HG02852 (cell line): ENCODE data around the gene OXLD1.
"Not testable (repeated sequence)": the region's sequence is repeated elsewhere in the genome, so short reads cannot be mapped to it uniquely, and the experiment has no call there.

ENCODE experiments used
- ATAC-seq: cut with Tn5 transposase; IDR thresholded peaks from one replicate; pipeline ENCODE4 v1.9.1; 2021; ENCODE audit warnings: mild to moderate bottlenecking, moderate library complexity; ENCODE audit not compliant: unreplicated experiment

Gene OXLD1

DNA sequence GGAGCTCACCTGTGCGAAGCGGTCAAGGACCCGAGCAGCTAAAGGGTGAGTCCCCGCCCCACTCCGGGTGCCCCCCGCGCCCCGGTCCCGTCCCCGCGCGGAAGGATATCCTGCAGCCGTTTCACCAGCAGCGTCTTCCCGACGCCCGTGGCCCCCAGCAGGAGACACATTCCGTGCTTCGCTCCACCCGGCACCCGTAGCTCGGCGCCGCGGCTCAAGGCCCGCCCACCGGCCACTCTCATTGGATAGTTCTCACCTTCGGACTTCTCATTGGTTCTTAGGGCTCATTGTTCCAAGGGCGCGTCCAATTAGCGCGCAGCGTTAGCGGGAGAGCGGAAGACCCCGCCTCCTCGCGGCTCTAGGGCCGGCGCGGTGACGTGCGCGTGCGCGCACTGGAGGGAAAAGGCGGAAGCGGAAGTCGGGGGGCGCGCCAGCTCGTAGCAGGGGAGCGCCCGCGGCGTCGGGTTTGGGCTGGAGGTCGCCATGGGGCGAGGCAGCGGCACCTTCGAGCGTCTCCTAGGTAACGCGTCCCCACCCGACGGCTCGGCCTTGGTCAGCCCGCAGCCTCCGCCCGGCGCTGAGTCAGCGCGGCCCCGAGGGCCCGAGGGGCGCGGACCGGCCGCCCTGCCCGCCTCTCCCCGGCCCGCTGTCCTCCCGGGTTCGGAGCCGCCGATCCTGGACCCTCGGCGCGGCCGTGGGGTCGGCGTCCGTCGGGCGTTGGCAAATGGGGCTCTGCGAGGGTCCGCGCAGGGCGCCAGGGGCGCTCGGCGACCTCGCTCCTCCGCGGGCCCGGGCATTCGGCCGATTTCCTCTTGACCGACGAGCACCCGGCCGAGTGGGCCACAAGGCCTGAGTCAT is 17.4 kb upstream of the OXLD1 start, which contains the start of the genes ARL16 and HGS:
ARL16 (minus strand) TSS at position 214 of the 858 bp plus-strand sequence; CDS start at position 170, 44 bp downstream.
HGS (plus strand) TSS at position 428 of the 858 bp plus-strand sequence; CDS start at position 484, 56 bp downstream.
- ATAC-seq = peak; percentile 87

DNA sequence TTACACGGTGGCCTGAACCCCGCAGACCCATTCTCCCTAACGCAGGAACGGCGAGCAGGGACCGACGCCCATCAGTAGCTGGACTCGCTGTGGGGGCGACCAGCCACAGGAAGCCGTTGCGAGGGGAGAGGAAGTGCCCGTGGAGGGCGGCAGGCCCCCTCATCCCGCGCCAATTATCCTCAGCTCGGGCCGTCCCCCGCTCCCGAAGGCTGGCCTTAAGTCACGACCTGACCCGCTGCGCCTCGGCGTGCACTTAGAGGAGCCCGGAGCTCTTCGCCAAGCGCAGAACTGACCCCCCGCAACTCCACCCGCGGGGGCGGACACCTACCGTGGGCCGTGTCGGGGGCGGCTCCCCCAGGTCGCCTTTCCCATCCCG is 16.8 kb upstream of the OXLD1 start:
- peak; percentile 8 for ATAC-seq

DNA sequence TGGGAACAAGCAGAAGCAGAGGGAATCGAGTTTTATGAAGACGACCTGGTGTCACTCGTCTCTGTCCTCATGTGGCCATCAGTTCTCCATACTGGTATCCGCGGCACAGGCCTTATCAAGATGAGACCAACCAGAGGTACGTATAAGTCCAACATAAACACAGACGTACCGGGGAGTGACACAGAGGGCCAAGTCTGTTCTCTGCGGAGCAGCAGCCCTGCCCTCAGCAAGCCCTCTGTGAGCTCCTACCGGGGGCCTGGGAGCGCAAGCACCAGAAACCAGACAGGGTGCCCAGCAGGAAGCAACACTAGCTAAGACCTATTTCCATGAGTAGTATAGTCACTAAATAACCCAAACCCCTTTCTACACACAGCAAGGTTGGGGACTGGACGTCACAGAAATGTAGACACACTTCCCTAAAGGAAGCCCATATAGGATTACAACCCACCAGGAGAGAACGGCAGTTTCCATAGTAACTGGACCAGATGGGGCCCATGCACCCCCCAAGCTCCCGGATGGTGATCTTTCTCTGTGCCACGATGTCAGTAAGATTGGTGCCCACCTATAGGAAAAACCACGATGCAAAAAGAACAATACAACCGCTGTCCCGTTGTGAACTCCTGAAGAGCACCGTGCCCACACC is 16.3 kb upstream of the OXLD1 start:
- no peak for ATAC-seq

- no peak for ATAC-seq
Observed at GRCh38 chr17:81681672-81682071, 15.3 kb upstream of the OXLD1 start.

DNA sequence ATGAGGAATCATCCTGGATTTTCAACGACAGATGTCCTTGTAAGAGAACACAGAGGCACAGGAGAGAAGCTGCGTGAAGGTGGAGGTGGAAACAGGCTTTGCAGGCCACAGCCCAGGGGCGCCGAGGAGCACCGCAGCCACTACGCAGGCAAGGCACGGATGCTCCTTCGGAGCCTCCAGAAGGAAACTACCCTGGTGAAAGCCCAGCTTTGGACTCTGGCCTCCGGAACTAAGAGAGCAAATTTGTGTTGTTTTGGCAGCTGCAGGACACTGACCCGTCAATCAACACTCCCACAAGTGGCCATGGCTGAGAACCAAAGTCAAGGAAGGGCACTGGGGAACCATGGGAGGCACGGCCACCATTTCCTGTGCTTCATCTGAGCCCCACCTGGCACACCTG is 13.7 kb upstream of the OXLD1 start:
- ATAC-seq = no peak

- ATAC-seq = no peak
Observed at GRCh38 chr17:81676906-81677305, 10.5 kb upstream of the OXLD1 start.

- ATAC-seq = not testable (repeated sequence)
Observed at GRCh38 chr17:81675515-81676221, 9.3 kb upstream of the OXLD1 start.

DNA sequence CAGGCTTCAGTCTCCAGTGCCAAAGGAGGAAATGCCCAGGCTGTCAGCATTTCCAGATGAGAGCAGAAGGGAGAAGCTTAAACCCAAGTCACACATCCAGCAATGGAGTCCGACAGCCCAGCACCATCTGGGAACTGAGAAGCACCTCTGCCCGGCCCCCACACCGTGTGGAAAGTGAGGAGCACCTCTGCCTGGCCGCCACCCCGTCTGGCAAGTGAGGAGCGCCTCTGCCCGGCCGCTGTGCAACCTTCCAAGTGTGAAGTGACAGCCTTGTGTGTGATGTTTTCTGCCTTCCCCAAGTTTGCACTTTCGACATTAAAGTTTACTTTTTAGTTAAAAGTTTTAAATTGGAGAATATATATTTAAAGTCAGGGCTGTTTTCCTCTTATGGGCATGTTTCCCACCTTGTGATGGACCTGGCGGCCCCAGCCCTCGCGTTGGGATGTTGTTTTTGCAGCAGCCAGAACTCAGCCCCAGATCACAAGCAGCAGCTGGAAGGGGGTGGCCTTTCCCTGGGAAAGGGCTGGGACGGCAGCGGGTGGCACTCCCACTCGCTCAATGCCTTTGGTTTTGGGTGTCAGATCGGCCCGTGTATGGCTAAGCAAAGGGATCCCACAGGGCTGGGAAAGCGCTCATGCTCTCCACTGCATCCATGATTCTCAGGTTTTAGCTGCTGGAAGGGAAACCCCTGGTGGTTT is 7.3 kb upstream of the OXLD1 start:
- no peak for ATAC-seq

DNA sequence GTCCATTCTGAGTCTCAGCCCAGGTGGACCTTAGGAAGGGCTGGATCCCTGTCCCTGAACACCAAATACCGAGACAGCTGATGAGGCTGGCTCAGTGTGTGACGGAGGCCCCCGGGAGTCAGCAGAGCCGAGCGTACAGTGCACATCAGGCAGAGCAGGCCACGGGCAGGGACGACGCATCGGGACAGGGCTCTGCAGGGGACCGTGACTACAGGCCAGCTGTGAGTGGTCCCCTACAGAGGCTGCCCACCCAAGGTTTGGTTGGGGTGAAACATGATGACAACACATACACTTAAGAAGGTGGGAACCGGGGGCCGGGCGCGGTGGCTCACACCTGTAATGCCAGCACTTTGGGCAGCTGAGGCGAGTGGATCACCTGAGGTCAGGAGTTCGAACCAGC is 6.5 kb upstream of the OXLD1 start:
- ATAC-seq = no peak

- ATAC-seq = no peak
Observed at GRCh38 chr17:81672504-81672903, 6.1 kb upstream of the OXLD1 start.

DNA sequence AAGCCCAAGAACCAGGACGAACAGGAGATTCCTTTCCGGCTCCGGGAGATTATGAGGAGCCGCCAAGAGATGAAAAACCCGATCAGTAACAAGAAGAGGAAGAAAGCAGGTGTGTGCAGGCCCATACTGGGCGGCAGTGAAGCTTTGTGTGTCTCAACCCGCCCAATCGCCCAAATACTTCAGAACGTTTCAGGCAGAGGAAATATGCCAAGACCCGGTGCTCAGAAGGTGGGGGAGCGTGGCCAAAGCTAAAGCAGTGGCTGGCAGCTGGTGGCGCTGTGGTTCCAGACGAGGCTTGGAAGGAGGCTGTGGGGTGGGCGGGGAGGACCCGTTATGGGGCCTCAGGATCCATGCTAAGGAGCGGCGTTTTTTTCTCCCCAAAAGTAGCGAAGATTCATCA is 1.3 kb upstream of the OXLD1 start:
- ATAC-seq = no peak

DNA sequence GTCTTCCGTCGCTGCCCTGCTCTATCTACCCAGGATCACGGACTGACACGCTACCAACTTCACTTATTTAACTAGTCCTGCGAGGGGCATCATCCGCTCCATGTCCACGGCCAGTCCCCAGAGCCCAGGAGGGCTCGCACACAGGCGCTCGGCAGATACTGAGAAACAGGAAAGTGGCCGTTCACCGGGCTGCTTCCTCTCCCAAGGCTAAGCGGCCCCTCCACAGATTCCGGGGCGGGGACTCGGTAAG is 388 bp downstream of the OXLD1 start:
- ATAC-seq = no peak

GRCh38 chr17:81665205-81666091 is 957 bp downstream of the OXLD1 start:
- ATAC-seq = peak; percentile 8

- ATAC-seq = no peak
Observed at GRCh38 chr17:81664051-81664470, 2.3 kb downstream of the OXLD1 start.

GRCh38 chr17:81662002-81662401 is 4.4 kb downstream of the OXLD1 start:
- no peak for ATAC-seq

GRCh38 chr17:81660441-81660840 is 6.0 kb downstream of the OXLD1 start:
- ATAC-seq = no peak

DNA sequence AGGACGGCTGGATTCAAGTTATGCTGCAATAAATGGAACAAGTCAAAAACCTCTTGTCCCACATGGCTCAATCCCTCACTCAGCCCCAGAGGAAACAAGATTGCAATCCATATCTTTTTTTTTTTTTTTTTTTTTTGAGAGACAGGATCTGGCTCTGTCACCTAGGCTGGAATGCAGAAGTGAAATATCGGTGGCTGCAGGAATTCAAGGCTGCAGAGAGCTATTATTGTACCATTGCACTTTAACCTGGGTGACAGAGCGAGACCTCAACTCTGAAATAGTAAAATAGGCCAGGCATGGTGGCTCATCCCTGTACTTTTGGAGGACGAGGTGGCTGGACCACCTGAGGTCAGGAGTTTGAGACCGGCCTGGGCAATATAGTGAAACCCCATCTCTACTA is 7.4 kb downstream of the OXLD1 start:
- no peak for ATAC-seq

GRCh38 chr17:81656835-81657234 is 9.6 kb downstream of the OXLD1 start:
- no peak for ATAC-seq

- no peak for ATAC-seq
Observed at GRCh38 chr17:81656118-81656743, 10.2 kb downstream of the OXLD1 start, which contains the start of gene PDE6G. PDE6G (minus strand) TSS chr17:81656542; CDS start chr17:81653305, 3,237 bp downstream.
